ENCODE results near the gene REXO2.
A peak's percentile ranks its signal among the peaks of the same experiment; 100 is the strongest.

Gene REXO2

DNA sequence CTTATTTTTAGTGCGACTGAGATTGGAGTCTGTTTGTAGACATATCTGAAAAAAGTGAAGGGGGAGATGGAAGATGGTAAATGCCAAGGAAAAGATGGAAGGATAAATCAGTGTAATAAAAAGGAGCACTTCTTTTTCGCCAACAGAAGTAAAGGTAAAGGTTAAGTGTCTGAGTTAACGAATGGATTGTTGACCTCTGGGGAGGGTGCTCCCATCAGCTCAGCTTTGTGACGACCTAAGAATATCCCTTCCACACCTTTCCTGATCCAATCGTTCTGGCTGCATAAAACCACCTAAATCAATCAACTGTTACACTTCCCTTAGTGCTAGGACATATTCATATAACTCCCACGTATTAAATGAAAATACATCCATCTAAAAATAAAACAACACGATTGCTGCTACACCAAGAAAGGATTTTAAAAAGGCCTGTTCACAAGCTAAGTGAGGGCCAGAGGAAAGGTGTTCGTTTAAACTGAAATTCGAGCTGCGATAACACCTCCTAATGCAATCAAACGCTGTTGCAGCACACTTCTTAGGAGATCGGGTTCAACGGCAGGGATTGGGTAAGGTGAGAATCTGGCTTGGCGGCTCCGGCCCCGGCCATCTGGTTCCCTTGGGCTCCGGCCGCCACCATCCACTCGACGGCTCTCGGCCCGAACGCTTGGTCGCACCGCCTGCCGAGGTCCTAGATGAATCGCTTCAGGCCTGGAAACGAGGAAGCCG lies 39.6 kb upstream of the REXO2 start:
- TF ChIP-seq, protein P1, sequence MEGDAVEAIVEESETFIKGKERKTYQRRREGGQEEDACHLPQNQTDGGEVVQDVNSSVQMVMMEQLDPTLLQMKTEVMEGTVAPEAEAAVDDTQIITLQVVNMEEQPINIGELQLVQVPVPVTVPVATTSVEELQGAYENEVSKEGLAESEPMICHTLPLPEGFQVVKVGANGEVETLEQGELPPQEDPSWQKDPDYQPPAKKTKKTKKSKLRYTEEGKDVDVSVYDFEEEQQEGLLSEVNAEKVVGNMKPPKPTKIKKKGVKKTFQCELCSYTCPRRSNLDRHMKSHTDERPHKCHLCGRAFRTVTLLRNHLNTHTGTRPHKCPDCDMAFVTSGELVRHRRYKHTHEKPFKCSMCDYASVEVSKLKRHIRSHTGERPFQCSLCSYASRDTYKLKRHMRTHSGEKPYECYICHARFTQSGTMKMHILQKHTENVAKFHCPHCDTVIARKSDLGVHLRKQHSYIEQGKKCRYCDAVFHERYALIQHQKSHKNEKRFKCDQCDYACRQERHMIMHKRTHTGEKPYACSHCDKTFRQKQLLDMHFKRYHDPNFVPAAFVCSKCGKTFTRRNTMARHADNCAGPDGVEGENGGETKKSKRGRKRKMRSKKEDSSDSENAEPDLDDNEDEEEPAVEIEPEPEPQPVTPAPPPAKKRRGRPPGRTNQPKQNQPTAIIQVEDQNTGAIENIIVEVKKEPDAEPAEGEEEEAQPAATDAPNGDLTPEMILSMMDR (IDR thresholded peaks at IDR 0.05), result no peak
- TF ChIP-seq ZFX (IDR thresholded peaks at IDR 0.05; ENCODE audit: borderline replicate concordance), result no peak
- peak overlapping the region; percentile 80 for H3K27ac ChIP-seq

DNA sequence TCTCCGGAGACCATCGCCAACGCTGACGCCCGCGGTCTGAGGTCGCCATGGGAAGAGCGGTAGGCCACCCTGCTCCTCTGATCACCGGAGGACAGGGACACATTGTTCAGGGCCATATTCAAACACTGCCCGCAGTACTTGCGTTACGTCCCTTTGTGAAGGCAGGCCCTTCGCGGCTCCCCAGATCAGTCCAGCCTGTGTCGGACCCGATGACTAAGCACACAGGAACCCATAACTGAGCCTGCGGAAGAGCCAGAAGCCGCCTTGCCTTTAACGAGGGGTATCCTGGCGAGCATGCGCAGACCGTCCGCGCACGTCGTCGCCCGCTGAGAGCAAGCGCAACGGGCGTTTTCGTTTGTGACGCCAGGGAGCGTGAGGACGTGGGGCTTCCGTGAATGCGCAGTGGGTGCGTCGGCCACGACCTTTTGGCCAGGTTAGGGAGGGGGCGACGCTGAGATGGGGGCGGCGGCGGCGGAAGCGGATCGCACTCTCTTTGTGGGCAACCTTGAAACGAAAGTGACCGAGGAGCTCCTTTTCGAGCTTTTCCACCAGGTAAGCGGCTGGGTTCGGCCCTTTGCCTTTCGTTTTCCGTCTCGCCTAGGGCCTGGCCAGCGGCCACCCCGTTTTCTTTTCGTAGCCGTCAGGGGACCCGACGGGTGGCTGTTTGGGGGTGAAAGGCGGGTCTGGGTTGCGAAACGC lies 38.9 kb upstream of the REXO2 start, which contains the start of the genes C11orf71 and RBM7:
Gene C11orf71, minus strand, starts transcription at position 296 of the 699 bp plus-strand sequence. Its CDS starts 180 bp downstream, at position 116.
Gene RBM7, plus strand, starts transcription at position 451 of the 699 bp plus-strand sequence. Its CDS starts 6 bp downstream, at position 457.
- TF ChIP-seq, protein P1 (IDR thresholded peaks at IDR 0.05), result no peak
- TF ChIP-seq ZFX (IDR thresholded peaks at IDR 0.05; ENCODE audit: borderline replicate concordance), result no peak
- peak within 1 kb of the TSS; percentile 80 for H3K27ac ChIP-seq

DNA sequence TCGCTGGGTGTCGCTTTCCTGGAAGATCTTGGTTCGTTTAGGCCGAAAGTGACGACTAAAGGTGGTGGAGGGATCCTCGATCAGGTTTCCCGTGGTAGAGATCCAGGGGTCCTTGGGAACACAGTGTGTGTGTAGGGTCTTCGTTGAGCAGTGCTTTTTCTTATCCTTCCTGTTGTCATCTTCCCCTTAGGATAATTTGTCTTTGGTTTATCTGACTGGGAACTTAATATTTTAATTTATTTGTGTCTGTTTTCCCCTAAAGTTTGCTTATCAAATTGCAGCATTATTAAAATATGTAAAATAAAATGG lies 38.4 kb upstream of the REXO2 start:
- TF ChIP-seq ZFX (IDR thresholded peaks at IDR 0.05; ENCODE audit: borderline replicate concordance), result no peak
- TF ChIP-seq, protein P1 (IDR thresholded peaks at IDR 0.05), result no peak
- H3K27ac ChIP-seq, result peak overlapping the region; percentile 80

DNA sequence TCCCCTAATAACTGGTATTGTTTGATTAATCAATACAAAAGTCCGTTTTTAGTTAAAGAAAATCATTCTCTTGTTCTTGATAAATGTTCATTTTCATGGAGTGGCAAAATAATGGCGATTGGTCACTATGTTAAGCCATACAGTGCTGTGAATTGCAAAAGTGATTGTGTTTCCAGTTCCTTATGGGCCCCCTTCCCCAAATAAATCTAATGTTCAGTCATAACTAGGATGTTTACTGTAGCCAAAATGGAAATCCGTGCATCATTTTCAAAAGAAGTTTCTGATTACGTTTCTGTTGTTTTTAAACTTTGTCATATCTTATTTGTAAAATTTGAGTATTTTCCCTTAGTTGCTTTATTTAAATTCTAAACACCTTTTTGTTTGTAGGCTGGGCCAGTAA lies 38.0 kb upstream of the REXO2 start:
- no peak for TF ChIP-seq ZFX (IDR thresholded peaks at IDR 0.05; ENCODE audit: borderline replicate concordance)
- TF ChIP-seq, protein P1 (IDR thresholded peaks at IDR 0.05), result no peak
- H3K27ac ChIP-seq, result peak overlapping the region; percentile 80

DNA sequence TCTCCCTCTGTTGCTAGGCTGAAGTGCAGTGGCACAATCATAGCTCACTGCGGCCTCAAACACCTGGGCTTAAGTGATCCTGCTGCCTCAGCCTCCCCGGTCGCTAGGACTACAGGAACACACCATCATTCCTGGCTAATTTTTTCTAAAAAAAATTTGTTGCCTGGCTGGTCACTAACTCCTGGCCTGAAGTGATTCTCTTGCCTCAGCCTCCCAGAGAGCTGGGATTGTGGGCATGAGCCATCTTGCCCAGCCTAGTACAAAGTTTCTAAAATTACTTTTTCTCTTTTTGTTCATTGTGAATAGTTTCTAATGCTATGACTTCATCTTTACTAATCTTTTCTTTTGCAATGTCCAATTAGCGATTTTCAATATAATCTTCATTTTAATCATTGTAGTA lies 26.3 kb upstream of the REXO2 start:
- no peak for TF ChIP-seq ZFX (IDR thresholded peaks at IDR 0.05; ENCODE audit: borderline replicate concordance)
- TF ChIP-seq, protein P1 (IDR thresholded peaks at IDR 0.05), result no peak
- H3K27ac ChIP-seq, result no peak overlapping the region

DNA sequence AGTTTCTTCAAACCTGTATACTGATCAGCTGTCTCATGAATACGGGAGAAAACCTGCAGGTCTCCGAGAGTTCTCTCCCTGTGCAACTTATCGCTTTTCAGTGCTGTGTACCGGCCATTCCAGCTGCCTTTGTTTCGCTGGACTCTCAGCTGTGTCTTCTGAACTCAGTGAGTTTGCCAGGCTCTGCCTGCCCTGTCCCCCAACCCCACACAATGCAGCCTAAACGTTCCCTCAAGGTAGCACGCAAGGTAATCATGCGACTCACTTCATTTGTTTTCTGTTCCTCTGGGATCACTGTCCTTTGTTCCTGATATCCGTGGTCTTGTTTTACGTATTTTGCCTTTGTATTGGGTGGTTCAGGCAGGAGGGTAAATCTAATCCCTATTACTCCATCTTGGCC lies 25.3 kb upstream of the REXO2 start:
- H3K27ac ChIP-seq, result no peak overlapping the region
- TF ChIP-seq, protein P1 (IDR thresholded peaks at IDR 0.05), result no peak
- TF ChIP-seq ZFX (IDR thresholded peaks at IDR 0.05; ENCODE audit: borderline replicate concordance), result no peak

DNA sequence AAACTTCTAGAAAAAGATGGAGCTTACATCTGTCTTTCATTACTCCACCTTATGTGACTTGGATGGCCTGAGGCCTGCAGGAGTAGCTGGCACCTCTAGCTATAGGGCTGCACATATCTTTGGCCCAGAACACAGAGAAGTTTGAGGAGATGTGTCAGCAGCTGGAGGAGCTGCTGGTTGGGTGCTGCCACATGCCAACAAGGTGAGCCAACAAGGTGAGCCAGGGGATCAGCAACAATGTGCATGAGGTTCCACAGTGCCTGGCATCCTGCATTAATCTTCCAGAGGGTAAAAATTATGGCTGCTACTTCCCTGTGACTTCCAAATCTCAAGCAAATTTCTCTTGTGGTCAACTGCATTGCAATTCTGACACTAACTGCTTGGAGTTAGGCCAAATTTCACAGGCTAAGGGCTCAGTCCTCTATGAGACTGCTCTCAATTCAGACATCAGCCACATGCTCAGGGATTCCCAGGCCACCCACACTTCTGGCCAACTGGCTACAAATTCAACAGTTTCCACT lies 22.8 kb upstream of the REXO2 start:
- TF ChIP-seq, protein P1 (IDR thresholded peaks at IDR 0.05), result no peak
- TF ChIP-seq ZFX (IDR thresholded peaks at IDR 0.05; ENCODE audit: borderline replicate concordance), result no peak
- H3K27ac ChIP-seq, result no peak overlapping the region

Data from 22Rv1 (cell line).